ENCODE measurements around the gene RPS19BP1.

Gene RPS19BP1

GRCh38 chr22:39530116-39530515, 2.4 kb downstream of the RPS19BP1 start:
- Histone ChIP-seq H3K4me3 (no peak overlapping the region), H3K27ac (peak overlapping the region in 3 of 21 experiments; percentile 13 to 38 (median 30))

GRCh38 chr22:39529487-39529851, 3.1 kb downstream of the RPS19BP1 start:
- Histone ChIP-seq H3K4me3 (peak overlapping the region in 2 of 7 experiments; percentile 6 to 9), H3K27ac (peak overlapping the region in 10 of 21 experiments; percentile 6 to 76 (median 40))

- Histone ChIP-seq H3K4me3 (peak overlapping the region in 3 of 7 experiments; percentile 6 to 18 (median 9)), H3K27ac (peak overlapping the region in 13 of 21 experiments; percentile 8 to 76 (median 51))
Measured at GRCh38 chr22:39528681-39529486, 3.7 kb downstream of the RPS19BP1 start.

- H3K4me3 ChIP-seq = peak overlapping the region in 1 of 7 experiments; percentile 9
- H3K27ac ChIP-seq = peak overlapping the region in 14 of 21 experiments; percentile 1 to 76 (median 34)
Measured at GRCh38 chr22:39528080-39528661, 4.4 kb downstream of the RPS19BP1 start.

GRCh38 chr22:39527481-39527961, 5.0 kb downstream of the RPS19BP1 start:
- Histone ChIP-seq H3K27ac (peak overlapping the region in 15 of 21 experiments; percentile 1 to 76 (median 46)), H3K4me3 (no peak overlapping the region)

- Histone ChIP-seq H3K27ac (peak overlapping the region in 9 of 21 experiments; percentile 1 to 76 (median 51)), H3K4me3 (no peak overlapping the region)
Measured at GRCh38 chr22:39526736-39527171, 5.8 kb downstream of the RPS19BP1 start.

- H3K4me3 ChIP-seq = no peak overlapping the region
- peak overlapping the region in 3 of 21 experiments; percentile 9 to 19 (median 17) for H3K27ac ChIP-seq
Measured at GRCh38 chr22:39525658-39525975, 6.9 kb downstream of the RPS19BP1 start.

GRCh38 chr22:39524753-39525657, 7.5 kb downstream of the RPS19BP1 start:
- no peak overlapping the region for H3K4me3 ChIP-seq
- peak overlapping the region in 4 of 21 experiments; percentile 9 to 58 (median 20) for H3K27ac ChIP-seq

- Histone ChIP-seq H3K4me3 (no peak overlapping the region), H3K27ac (no peak overlapping the region)
Measured at GRCh38 chr22:39524089-39524752, 8.3 kb downstream of the RPS19BP1 start.

GRCh38 chr22:39522567-39523300, 9.8 kb downstream of the RPS19BP1 start:
- Histone ChIP-seq H3K4me3 (peak overlapping the region; percentile 83 to 100 (median 91)), H3K27ac (peak overlapping the region in 19 of 21 experiments; percentile 12 to 100 (median 55))

GRCh38 chr22:39522091-39522490, 10.5 kb downstream of the RPS19BP1 start:
- Histone ChIP-seq H3K27ac (peak overlapping the region in 17 of 21 experiments; percentile 27 to 100 (median 99)), H3K4me3 (peak overlapping the region; percentile 83 to 100 (median 91))

GRCh38 chr22:39521106-39521885, 11.3 kb downstream of the RPS19BP1 start:
- Histone ChIP-seq H3K27ac (peak overlapping the region in 20 of 21 experiments; percentile 94 to 100 (median 99)), H3K4me3 (peak overlapping the region; percentile 83 to 100 (median 91))

GRCh38 chr22:39520226-39521105, 12.1 kb downstream of the RPS19BP1 start, which contains the start of gene ATF4:
Gene ATF4, plus strand, starts transcription at chr22:39520562. Its CDS starts 884 bp downstream, at chr22:39521446.
- H3K27ac ChIP-seq = peak within 1 kb of the TSS; percentile 94 to 100 (median 99)
- peak within 1 kb of the TSS; percentile 83 to 100 (median 91) for H3K4me3 ChIP-seq

- Histone ChIP-seq H3K27ac (peak overlapping the region; percentile 84 to 100 (median 99)), H3K4me3 (peak overlapping the region; percentile 83 to 100 (median 91))
Measured at GRCh38 chr22:39519681-39520225, 12.8 kb downstream of the RPS19BP1 start.

GRCh38 chr22:39518996-39519680, 13.4 kb downstream of the RPS19BP1 start:
- Histone ChIP-seq H3K4me3 (peak overlapping the region; percentile 83 to 100 (median 91)), H3K27ac (peak overlapping the region; percentile 84 to 100 (median 99))

Data from skin epidermis (tissue), 12 donors.